ENCODE data around the gene TWSG1.
"Not testable (repeated sequence)": the region's sequence is repeated elsewhere in the genome, so short reads cannot be mapped to it uniquely, and the experiment has no call there.

The TWSG1 gene

DNA sequence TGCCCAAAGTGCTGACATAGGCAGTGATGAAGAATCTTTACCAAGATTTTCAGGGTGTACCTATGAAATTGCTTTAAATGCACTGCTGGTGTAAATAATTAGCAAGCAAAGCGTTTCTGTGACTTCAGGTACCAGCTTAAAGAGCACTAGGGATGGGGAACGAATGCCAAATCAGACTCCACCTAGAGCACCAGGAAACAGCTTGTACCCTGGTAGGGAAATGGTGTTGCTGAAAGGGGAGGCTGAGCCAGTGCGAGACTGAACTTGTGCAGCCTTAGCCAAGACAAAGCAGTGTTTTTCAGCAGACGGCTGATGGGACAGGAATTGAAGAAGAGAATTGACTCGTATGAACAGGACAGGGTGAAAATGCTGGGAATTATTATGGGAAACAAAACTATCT lies 65.6 kb downstream of the TWSG1 start:
- no peak for DNase-seq

DNA sequence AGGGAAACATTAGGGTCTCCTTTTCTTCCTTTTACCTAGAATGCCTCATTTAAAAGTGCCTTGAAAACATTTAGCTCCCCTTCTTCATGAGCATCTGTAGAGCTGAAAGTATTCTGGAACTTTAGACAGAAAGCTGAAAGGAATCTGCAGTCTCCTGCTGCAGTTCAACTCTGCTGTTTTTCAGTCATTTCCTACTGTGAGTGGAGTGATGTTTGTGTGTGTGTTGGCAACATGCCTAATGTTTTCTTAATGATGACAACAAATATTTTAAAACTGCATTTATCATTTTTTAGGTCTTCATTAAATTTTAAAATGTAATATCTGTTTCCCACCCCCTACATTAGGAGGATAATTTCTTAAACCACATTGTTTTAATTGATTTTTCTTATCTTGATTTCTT lies 66.6 kb downstream of the TWSG1 start:
- no peak for DNase-seq

DNA sequence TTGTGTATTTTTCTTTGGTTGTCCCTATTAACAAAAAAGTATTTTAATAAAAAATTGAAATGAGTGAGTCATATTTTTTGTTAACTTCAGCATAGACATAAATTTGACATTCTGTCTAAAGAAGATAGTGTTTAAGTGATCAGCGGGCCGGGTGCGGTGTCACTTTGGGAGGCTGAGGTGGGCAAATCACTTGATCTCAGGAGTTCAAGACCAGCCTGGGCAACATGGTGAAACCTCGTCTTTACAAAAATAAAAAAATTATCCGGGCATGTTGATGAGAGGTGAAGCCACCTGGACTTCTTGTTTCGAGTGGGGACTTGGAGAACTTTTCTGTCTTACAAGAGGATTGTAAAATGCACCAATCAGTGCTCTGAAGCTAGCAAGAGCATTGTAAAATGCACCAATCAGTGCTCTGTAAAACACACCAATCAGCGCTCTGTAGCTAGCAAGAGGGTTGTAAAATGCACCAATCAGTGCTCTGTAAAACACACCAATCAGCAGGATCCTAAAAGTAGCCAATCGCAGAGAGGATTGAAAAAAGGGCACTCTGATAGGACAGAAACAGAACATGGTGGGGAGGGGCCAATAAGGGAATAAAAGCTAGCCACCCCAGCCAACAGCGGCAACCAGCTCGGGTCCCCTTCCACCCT lies 67.9 kb downstream of the TWSG1 start:
- DNase-seq, result not testable (repeated sequence)

DNA sequence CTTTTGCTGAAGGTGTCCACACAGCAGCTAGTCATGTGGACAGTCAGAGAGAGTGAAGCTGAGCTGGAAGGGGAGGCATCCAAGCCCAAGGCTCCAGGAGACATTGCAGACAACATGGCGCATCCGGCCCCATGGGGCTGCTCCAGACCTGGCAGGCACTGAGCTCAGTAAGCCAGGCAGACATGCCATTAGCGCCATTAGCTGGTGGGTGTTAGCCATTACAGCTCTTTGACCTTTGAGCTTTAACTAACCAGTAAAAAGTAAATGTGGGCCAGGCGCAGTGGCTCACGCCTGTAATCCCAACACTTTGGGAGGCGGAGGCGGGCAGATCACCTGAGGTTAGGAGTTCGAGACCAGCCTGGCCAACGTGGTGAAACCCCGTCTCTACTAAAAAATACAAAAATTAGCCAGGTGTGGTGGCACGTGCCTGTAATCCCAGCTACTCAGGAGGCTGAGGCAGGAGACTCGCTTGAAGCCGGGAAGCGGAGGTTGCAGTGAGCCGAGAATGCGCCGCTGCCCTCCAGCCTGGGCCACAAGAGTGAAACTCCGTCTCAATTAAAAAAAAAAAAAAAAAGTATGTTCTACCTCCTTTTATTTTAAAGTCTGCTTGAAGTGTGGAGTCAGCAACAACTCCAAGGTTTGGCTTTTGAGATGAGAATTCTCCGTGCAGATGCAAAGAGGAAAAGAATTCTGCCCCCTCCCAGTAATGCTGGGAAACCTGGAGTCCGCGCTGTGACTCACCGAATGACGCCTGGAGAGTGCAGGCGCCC lies 69.4 kb downstream of the TWSG1 start:
- DNase-seq, result no peak

DNA sequence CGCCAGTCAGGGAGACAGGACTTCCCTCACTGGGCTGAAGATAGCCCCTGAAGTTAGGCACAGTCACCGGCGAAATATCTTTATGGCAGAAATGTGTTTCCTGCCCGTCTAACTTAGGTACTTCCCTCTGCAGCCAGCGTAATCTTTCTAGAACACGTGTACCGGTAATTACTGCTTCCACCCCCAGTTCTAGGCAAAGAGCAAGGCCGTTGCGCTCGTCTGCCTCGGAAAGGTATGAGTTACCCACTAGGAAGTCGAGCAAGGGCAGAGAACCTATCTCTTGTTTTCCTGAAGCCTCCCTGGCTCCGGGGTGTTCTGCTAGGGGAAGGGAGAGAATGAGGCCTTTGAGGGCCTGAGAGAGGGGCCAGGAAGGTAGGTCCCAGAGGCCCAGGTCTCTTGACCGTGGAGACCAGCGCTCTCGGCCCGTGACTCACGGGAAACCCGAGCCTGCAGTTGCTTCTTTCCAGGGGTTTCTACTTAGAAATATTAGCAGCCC lies 70.0 kb downstream of the TWSG1 start:
- DNase-seq, result peak; percentile 30

DNA sequence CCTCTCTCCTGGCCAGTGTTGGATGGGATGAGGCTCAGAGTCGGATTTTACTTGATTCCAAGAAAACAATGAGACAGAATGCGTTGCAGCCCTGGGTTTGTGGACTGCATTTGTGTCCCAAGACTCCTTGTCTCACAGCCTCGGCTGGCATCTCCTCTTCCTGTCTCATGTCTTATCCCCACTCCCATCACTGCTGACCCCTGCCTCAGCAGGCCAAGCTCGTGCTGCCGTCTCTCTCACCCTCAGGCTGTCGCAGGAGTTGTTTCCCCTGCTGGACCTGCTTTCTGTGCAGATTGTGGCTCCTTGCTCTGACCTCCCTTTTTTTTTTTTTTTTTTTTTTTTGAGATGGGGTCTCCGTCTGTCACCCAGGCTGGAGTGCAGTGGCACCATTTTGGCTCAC lies 70.6 kb downstream of the TWSG1 start:
- DNase-seq, result no peak

DNA sequence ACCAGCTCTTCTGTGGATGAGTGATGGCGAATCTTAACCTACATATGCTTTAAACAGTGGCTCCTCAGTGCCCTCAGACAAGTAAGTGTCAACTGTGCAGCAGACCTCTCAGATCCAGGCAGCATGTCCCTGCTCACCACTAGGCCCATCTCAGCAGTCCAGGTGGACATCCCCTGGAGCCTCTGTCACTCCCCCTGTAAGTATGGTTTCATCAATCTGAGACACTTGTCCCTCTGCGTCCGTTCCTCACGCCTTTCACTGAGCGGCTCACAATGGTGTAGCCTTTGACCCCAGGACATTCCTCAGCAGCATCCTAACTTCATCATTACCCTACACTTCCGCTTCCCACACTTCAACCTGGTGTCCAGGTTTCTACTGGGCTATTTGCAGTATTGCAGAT lies 71.4 kb downstream of the TWSG1 start:
- DNase-seq, result no peak

DNA sequence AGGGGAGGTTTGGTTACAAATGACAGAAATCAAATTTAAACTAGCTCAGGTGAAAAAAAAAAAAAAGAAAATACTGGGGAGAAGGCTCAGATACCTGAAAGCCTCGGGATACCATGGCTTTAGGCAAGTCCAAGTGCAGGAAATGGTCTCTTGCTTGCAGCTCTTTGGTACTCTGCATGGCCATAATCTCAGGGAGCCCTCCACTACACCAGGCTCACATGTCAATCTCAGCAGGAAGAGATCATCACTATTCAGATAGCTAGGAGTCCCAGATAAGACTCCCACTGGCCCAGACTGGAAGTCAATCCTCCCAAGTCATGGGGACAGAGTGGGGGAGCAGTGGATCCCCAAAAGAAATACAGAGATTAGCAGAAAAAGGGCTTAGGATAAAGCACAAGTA lies 75.9 kb downstream of the TWSG1 start:
- DNase-seq, result no peak

DNA sequence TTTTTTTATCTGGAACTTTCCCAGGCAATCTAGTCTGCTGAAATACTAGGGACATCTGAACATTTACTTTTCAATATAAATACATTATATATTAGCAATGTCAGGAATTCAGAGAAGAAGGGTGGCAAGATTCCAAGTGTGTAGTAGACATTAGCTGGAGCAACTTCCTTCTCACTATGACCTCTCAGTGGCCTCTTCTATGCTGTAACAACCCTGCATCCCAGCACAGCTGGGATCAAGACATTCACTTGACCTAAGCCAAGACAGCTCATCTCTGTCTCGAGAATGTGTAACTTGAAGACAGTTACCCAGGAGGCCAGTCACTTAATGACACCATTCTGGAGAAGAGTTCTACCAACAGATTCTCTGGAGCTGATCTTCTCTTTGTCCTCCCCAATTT lies 79.0 kb downstream of the TWSG1 start:
- DNase-seq, result peak; percentile 7

DNA sequence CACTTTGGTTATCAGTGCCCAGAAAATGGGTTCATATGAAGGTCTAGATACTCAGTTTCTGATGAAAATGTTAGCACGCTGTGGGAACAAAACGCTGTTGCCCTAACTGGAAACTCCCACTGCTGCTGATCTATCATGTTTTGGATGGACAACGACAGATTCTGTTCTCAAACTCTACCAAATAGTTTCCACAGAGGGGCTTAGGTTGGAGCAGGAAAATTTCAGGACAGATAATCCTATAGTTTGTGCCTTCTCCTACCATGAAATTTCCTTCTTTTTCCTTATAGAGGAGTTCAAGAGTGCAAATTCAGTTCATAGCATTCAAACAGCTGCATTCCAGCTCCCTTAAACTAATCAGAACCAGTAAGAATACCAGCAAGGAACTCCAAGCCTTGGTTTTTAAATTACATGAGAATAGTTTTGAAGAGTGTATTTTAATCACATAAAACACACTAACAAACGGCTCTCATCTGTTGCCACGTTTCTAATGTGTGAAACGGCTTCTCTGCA lies 82.0 kb downstream of the TWSG1 start:
- DNase-seq, result no peak

DNA sequence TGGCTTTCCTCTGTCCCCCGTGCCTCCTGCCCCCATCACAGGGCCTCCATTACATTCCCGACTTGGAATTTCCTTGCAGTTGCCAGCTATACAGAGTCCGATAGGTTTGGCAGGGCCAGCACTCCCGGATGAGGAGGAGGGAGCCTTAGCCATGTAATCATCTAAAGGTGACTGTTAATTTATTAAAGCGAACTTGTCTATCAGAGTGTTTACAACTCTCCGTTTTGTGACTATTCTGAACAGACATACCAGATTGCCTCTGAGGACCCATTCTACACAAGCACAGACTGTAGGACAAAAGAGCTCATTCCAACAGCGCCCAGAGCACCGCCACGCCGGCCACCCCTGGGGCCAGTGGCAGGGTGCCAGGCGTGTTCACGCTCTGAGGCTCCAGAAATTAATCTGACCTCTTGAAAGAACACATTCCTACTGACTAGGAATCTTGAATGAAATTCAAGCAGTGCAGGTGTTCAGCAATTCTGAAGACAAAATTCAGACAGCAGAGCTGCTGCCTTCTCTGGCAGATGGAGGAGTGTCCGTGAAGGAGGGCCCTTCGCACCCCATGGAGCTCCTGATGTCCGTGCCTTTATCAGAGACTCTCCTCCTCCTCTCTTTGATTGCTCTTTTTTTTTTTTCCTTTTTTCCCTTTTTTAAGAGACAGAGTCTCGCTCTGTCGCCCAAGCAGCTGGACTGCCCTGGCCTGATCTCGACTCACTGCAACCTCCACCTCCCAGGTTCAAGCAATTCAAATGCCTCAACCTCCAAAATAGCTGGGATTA lies 82.7 kb downstream of the TWSG1 start:
- DNase-seq, result no peak

DNA sequence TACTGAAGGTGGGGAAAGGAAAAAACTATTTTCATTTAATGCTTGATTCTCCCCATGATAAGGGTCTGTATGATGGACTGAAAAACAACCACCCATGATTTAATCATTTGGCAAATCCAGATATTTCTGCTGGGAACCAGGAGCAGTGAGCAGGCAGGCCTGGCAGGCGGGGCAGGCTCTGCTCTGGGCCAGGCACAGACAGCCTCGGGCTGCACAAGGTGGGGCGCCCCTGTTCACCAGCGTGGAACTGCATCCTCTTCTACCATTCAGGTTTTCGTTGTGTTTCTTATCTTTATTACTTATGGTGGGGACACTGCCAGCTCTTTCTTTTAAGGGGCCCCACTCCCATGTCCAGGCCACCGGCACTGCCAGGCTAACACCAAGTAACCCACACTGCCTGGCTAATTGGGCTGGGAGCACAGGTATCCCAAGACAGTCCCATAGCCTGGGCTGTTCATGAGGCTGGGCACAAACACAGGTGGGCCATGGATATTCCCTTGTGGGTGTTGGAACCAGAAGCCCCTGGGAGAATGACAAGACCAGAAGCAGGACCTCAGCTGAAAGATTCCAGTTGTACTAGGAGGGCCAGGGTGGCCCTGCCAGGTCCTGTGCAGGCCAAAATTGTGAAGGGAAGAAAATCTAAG lies 83.6 kb downstream of the TWSG1 start:
- no peak for DNase-seq

DNA sequence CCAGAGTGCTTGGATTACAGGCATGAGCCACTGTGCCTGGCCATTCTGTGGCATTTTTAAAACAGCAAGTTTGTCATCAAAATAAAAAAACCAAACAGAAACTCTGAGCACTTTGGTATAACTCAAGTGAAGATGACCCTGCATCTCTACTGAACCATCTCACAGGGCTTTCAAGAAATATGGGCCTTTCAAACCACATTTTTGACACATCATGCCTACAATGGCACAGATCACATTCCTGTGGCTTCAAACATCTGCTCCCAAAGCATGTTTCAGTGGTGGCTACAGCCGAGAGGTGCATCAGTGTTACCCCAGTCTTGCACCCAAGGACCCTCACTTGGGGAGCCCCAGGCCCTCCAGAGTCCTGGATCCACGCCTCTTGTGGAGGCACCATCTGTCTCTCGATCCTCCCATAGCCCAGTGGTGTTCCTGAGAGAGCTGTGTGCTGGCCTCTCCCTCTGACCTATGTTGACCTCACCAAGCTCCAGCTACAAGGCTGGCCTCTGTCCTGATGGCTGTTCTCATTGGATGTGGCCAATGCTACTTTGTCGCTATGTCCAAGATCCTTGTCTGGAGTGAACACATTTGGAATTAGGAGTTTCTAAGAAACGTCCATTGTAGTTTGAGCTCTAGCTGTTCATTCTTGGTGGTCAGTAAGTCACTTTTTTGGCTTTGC lies 85.5 kb downstream of the TWSG1 start:
- no peak for DNase-seq

DNA sequence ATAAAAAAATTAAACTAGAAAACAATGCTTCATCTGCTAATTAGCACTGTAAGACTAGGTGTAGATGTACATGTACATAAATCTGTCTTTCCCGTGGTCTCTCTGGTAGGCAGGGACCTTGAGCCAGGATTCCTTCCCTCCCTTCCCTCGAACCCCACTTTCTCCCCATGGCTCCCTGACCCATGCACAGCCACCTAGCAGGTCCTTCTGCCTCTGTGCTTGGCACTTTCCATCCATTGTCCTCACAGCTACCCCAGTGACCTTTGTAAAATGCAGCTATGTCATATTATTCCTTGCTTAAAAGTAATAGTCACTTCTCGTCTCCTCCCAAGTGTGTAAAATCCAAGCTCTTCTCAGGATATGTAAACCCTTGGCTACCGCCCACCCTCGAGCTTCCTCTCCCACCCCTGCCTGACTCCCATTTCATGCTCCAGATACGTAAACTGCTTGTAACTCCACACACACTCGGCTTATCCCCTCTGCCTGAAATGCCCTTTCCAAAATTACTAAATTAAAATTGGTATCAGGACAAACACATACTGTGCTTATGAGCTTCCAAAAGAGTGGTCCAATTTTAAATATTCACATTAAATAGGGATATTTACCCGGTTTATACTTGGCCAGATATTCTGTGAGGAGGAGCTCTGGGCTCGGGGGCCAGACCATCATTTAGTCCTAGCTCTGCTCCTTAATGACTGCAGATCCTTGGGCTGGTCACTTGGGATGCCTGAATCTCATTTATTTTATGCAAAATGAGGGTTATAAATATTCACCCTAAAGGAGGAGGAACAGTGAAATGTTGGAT lies 86.7 kb downstream of the TWSG1 start:
- no peak for DNase-seq

DNA sequence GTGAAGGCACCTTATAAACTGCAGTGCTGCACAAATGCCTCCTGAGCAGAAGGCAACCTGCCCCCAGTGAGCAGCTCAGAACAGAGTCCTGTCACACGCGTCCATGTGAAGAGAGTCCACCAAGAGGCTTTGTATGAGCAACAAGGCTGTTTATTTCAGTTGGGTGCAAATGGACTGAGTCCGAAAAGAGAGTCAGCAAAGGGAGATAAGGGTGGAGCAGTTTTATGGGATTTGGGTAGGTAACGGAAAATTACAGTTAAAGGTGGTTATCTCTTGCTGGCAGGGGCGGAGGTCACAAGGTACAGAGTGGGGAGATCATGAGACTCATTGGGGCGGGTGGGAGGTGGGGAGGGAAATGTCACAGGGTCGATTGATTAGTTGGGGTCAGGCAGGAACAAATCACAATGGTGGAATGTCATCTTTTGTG lies 87.3 kb downstream of the TWSG1 start:
- no peak for DNase-seq

DNA sequence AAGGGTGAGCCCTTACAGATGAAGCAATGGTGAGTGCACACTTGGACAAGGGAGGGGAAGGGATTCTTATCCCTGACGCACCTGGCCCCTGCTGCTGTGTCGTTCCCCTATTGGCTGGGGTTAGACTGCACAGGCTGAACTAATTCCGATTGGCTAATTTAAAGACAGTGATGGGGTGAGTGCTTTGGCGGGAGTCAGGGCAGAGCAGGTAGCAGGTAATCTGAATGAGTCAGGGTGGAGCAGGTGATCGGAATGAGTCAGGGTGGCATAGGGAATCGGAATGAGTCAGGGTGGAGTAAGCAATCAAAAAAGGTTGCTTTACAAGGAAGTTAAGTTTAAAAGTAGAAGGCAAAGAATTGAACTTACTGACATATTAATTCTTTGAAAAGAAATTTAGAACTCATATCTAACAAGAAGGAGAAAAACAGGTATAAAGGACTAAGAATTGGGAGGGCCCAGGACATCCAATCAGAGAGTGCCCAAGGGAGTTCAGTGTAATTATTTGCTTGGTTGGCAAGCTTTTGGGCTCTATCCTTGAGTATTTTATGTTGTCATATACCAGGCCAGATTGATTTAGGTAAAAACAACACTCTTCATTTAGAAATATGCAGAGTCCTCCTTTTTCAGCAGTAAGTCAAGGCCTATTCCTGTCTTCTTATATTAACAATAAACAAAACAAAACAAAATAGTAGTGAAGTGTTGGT lies 88.4 kb downstream of the TWSG1 start:
- DNase-seq, result no peak

DNA sequence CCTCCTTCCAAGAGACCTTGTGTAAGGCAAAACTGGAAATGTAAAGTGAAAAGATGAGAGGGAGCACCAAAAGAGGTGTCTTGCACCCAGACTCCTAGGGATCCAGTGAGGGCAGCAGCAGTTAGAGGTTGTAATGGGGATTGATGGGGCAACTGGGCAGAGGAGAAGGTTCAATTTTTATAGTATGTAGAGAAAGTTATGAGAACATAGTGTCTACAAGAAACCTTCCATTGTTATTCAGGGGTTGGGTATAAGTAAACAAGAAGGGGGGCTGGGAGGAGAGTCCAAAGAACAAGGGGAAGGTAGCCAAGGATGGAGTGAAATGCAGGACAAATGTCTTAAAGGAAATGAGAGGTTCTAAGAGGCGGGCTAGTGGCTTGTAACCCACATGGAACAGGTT lies 89.1 kb downstream of the TWSG1 start:
- DNase-seq, result not testable (repeated sequence)

DNA sequence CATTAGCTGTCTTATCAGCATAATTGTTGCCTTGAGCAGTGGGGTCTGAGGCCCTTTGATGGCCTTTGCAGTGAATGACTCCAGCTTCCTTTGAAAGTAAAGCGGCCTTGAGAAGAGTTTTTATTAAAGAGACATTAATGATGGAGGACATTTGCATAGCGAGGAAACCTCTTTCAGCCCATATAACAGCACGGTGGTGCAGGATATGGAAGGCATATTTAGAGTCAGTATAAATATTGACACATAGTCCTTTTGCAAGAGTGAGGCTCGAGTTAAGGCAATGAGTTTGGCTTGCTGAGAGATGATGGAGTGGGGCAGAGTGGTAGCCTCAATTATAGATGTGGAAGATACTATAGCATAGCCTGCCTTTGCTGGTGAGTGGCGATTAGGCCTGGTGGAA lies 89.7 kb downstream of the TWSG1 start:
- not testable (repeated sequence) for DNase-seq

DNA sequence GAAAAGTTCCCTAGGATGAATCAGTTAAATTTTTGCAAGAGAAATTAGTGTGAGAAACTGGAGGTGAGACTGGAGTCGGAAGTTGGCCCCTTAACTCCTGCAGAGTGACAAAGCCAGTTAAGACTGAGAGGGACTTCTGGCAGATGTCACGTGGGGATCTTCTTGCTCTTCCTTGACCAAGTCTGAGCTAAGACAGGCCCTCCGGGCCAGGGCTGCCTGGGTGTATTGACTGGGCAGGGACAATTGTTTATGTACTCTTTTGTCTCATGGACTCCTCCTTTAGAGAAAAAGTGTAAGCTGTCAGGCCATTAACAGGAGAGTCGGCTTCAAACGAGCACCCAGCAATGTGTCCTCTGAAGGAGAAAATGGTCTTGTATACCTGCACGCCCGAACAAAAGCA lies 92.2 kb downstream of the TWSG1 start:
- DNase-seq, result no peak

DNA sequence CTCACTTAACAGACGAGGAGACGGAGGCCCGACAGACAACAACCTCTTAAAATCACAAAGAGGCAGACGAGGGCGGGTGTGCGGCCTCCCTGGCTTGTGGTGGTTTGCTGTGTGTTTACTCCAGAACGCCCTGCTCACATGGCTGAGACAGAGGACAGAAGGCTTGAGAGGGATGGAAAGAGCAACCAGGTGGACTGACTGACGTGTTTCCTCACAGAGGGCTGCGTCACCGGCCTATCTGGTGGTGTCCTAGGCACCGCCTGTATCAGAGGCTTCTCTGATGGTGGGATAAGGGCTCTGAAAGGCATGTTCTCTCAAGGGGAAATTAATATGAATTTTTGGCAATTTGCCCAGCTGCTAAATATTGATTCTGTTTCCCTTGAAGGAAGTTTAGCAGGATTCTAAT lies 93.7 kb downstream of the TWSG1 start:
- DNase-seq, result no peak
